Measurements from ENCODE around the gene APOBR. TPM values are rescaled to one million over a fixed set of nuclear protein-coding genes. Genes with fewer than 3 reads are reported as not detected.

APOBR gene
- total and polyA plus RNA-seq, 2 of the 13 experiments (the other 11 are each of a cell fraction or from before 2014, with no cell fraction given), result 0.03 TPM; not detected in 1

DNA sequence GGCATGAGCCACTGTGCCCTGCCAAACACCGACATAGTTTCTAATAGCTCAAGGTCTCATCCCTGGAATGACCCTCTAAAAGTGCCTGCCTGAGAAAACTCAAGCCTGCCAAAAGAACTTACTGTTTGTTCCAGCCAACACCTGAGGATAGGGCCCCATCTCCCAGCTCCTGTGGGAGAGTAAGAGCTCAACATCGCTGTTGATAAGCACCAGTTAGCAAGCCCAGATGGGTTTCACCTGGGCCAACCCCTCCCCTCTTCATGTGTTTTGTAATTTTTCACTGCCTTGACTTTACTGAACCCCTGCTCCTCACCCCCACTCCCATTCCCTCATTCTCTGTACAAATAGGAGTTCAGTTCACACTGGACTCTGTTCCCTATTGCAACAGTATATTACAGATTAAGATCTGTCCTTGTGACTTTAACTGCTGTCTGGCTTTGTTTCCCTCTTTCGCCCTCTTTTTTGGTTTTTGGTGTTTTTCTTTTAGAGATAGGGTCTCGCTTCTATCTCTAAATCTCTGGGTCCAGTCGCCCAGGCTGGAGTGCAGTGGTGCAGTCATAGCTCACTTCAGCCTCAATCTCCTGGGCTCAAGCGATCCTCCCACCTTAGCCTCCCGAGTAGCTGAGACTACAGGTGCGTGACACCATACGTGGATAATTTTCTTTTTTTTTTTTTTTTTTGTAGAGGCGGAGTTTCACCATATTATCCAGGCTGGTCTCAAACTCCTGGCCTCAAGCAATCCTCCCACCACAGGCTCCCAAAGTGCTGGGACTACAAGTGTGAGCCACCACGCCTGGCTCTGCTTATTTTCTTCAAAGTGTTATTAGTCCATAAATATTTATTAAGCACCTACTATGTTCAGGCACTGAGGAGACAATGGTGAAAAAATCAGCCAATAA lies 32.0 kb downstream of the APOBR start (continued):
- TF ChIP-seq ZNF3 (CRISPR knock-in tag; IDR thresholded peaks at IDR 0.05), result peak; percentile 89
- TF ChIP-seq SRY (CRISPR knock-in tag; IDR thresholded peaks at IDR 0.05), result no peak; the same call in 1 of the 2 replicates
- TF ChIP-seq DNMT3B (CRISPR knock-in tag; conservative IDR thresholded peaks at IDR 0.05), result 0 out of 2 replicates have a peak, but pooled peaks have one; percentile 51
- peak; percentile 41 for TF ChIP-seq ZNF781 (CRISPR knock-in tag; IDR thresholded peaks at IDR 0.05; ENCODE audit: borderline replicate concordance, not compliant biosample characterization)
- no peak for TF ChIP-seq TIGD3 (CRISPR knock-in tag; IDR thresholded peaks at IDR 0.05; ENCODE audit: borderline replicate concordance)
- no peak for TF ChIP-seq TAF1 (CRISPR knock-in tag; IDR thresholded peaks at IDR 0.05)
- 0 out of 2 replicates have a peak, but pooled peaks have one; percentile 24 for TF ChIP-seq POLR2AphosphoS5 (IDR thresholded peaks at IDR 0.05; ENCODE audit: low read depth, low read length)
- TF ChIP-seq, protein P1, sequence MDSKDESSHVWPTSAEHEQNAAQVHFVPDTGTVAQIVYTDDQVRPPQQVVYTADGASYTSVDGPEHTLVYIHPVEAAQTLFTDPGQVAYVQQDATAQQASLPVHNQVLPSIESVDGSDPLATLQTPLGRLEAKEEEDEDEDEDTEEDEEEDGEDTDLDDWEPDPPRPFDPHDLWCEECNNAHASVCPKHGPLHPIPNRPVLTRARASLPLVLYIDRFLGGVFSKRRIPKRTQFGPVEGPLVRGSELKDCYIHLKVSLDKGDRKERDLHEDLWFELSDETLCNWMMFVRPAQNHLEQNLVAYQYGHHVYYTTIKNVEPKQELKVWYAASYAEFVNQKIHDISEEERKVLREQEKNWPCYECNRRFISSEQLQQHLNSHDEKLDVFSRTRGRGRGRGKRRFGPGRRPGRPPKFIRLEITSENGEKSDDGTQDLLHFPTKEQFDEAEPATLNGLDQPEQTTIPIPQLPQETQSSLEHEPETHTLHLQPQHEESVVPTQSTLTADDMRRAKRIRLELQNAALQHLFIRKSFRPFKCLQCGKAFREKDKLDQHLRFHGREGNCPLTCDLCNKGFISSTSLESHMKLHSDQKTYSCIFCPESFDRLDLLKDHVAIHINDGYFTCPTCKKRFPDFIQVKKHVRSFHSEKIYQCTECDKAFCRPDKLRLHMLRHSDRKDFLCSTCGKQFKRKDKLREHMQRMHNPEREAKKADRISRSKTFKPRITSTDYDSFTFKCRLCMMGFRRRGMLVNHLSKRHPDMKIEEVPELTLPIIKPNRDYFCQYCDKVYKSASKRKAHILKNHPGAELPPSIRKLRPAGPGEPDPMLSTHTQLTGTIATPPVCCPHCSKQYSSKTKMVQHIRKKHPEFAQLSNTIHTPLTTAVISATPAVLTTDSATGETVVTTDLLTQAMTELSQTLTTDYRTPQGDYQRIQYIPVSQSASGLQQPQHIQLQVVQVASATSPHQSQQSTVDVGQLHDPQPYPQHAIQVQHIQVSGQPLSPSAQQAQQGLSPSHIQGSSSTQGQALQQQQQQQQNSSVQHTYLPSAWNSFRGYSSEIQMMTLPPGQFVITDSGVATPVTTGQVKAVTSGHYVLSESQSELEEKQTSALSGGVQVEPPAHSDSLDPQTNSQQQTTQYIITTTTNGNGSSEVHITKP (CRISPR knock-in tag; IDR thresholded peaks at IDR 0.05; ENCODE audit: low read depth), result peak; percentile 84
- TF ChIP-seq SSRP1 (CRISPR knock-in tag; IDR thresholded peaks at IDR 0.05), result peak; percentile 81; the same call in 1 of the 2 replicates
- TF ChIP-seq, protein P2, sequence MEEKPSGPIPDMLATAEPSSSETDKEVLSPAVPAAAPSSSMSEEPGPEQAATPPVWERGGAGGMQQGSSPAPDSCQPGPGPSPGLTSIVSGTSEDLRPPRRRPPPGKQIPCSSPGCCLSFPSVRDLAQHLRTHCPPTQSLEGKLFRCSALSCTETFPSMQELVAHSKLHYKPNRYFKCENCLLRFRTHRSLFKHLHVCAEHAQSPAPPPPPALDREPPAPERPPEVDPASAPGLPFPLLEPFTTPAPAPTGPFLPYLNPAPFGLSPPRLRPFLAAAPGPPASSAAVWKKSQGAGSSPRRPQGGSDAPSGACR (CRISPR knock-in tag; IDR thresholded peaks at IDR 0.05), result peak; percentile 52; the same call in 1 of the 2 replicates
- no peak for TF ChIP-seq ATRX (CRISPR knock-in tag; IDR thresholded peaks at IDR 0.05; ENCODE audit: borderline replicate concordance)
- 0 out of 2 replicates have a peak, but pooled peaks have one; percentile 48 for TF ChIP-seq RFXANK (CRISPR knock-in tag; IDR thresholded peaks at IDR 0.05)
- no peak for TF ChIP-seq ZNF850 (CRISPR knock-in tag; conservative IDR thresholded peaks at IDR 0.05)

Data from HepG2 (cell line).